VCaP (cell line): ENCODE measurements around the gene SPATA2L.

Source experiments
- H3K27ac ChIP-seq: fragments of 450-650 bp; 2 replicates; pipeline ENCODE4 v1.5.1; 2017
- CTCF ChIP-seq: fragments of 450-650 bp; conservative IDR thresholded peaks from 2 replicates; pipeline ENCODE4 v1.5.1; 2017; ENCODE audit warnings: mild to moderate bottlenecking, moderate library complexity

SPATA2L gene

GRCh38 chr16:89646906-89647305 is 54.6 kb downstream of the SPATA2L start:
- TF ChIP-seq CTCF, result no peak
- no peak overlapping the region for H3K27ac ChIP-seq
